ENCODE measurements around the gene RPN2. TPM values are rescaled to one million over a fixed set of nuclear protein-coding genes. Genes with fewer than 3 reads are reported as not detected.

RPN2 gene
- polyA plus RNA-seq, 1 experiment: 488 TPM

DNA sequence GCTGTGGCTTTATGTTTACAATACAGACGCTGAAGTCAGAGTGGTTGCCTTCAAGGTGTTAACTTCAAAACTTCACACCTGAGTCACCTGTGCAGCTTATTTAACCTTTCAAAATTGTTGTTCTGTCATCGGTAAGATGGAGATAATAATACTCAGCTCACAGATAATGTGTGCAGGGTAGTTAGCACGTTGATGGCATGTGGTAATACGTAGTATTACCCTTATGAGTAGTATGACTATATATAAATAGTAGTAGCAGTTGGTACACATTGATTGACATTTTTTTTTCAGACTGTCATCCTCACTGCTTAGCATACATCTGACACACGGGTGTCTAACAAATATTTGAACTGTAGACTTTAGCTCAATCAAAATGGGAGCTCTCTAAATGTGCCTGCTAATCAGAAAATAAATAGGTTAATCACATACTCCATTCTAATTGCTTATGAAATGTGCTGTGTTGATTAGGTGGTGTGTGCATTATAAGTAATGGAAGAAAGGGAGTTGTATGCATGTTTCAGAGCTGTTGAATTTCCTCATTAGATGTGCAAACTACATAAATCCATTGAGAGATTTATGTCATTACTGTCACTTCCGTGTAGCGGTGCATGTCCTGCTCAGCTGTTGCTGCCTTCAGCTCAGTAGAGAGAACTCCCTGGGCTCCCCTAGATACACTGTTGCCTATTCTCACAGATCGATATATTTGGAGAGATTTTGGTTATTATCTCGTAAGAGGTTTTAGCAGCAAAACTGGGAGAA is 11.4 kb downstream of the RPN2 start:
- TF ChIP-seq, protein P1, sequence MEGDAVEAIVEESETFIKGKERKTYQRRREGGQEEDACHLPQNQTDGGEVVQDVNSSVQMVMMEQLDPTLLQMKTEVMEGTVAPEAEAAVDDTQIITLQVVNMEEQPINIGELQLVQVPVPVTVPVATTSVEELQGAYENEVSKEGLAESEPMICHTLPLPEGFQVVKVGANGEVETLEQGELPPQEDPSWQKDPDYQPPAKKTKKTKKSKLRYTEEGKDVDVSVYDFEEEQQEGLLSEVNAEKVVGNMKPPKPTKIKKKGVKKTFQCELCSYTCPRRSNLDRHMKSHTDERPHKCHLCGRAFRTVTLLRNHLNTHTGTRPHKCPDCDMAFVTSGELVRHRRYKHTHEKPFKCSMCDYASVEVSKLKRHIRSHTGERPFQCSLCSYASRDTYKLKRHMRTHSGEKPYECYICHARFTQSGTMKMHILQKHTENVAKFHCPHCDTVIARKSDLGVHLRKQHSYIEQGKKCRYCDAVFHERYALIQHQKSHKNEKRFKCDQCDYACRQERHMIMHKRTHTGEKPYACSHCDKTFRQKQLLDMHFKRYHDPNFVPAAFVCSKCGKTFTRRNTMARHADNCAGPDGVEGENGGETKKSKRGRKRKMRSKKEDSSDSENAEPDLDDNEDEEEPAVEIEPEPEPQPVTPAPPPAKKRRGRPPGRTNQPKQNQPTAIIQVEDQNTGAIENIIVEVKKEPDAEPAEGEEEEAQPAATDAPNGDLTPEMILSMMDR (IDR thresholded peaks at IDR 0.05; ENCODE audit: low read depth, low read length): no peak
- ChIA-PET POLR2A (interaction anchor here (0.6 to 2.5 kb wide), 2 partner anchors 10 to 11 kb away, joined by 3 to 13 read pairs; partner anchors contain the start of genes MROH8 and RPN2), CTCF (interaction anchor here (0.8 to 4.3 kb wide), 8 partner anchors 8 to 344 kb away, joined by 3 to 53 read pairs (median 10); partner anchors contain the start of genes MROH8 and RPN2)

DNA sequence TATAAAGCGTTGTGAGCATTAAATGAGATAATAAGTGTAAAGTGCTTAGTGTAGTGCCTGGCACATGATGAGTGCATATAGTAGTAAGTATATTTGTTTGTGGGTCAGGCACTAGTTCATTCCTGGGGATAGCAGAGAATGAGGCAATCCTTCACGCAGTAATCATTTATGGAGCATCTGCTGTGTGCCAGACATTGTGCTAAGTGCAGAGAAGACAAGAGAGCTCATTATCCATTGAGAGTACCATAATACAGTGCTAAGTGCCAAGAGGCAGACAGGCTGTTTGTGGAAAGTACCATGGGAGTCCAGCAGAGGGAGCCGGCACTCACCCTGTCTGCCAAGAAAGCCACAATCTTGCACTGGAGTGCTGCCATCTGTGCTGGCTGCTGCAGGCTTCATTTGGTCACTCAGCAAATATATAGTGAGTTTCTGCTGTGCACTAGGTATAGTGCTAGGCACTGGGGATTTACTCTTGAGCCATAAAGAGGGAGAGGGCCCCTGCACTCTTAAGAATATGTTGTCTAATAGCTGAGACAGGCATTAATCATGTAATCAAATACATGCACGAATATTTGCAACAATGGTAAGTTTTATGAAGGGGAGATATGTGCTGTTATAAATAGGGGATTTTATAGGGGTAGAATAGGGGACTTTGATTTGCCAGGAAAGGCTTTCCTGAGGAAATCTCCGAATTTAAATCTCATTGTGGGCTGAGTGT is 13.2 kb downstream of the RPN2 start:
- TF ChIP-seq, protein P1 (IDR thresholded peaks at IDR 0.05; ENCODE audit: low read depth, low read length): peak; percentile 98
- POLR2A ChIA-PET: interaction anchor here (0.6 kb wide), 2 partner anchors 14 to 96 kb away, joined by 3 read pairs; partner anchors contain the start of gene RBL1

More for the DNA sequence above, 11.4 kb downstream of the RPN2 start:
- DNase-seq (ENCODE audit: low read depth, low spot score): no peak
- Histone ChIP-seq H3K4me3 (ENCODE audit: low read depth, low read length) (no peak overlapping the region), H3K27ac (ENCODE audit: low read depth, low read length) (no peak overlapping the region), H3K27me3 (ENCODE audit: control insufficient read depth, insufficient read depth, low read length) (no peaks in the 10 kb centered on the region), H3K9me3 (ENCODE audit: control insufficient read depth, insufficient read depth, low read length) (no peaks in the 10 kb centered on the region)

DNA sequence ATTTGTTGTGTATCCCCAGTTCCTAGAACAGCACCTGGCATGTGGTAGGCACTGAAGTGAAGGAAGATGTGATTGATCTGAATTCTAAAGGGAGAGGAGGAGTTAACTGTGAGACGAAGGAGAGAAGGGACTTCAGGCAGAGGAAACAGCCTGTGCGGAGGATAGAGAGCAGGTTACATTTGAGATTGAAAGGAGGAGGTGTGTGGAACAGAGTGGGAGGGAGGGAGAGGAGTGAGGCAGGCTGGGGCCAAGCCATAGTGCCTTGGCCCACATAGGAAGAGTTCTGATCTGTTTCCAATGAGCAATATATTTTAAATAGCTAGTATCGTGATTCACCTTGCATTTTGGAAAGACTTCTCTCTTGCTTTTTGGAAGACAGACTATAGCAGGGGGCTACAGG is 14.1 kb downstream of the RPN2 start:
- Histone ChIP-seq H3K27ac (ENCODE audit: low read depth, low read length) (no peak overlapping the region), H3K27me3 (ENCODE audit: control insufficient read depth, insufficient read depth, low read length) (no peaks in the 10 kb centered on the region), H3K4me3 (ENCODE audit: low read depth, low read length) (no peak overlapping the region), H3K9me3 (ENCODE audit: control insufficient read depth, insufficient read depth, low read length) (no peaks in the 10 kb centered on the region)
- TF ChIP-seq, protein P1 (IDR thresholded peaks at IDR 0.05; ENCODE audit: low read depth, low read length): no peak
- ChIA-PET CTCF (interaction anchor here (0.8 to 4.3 kb wide), 6 partner anchors 9 to 340 kb away, joined by 3 to 53 read pairs (median 4); no protein-coding TSS in a partner anchor), POLR2A (no interaction called here)
- no peak for DNase-seq (ENCODE audit: low read depth, low spot score)

More for the DNA sequence above, 13.2 kb downstream of the RPN2 start:
- Histone ChIP-seq H3K27ac (ENCODE audit: low read depth, low read length) (no peak overlapping the region), H3K9me3 (ENCODE audit: control insufficient read depth, insufficient read depth, low read length) (no peaks in the 10 kb centered on the region), H3K27me3 (ENCODE audit: control insufficient read depth, insufficient read depth, low read length) (no peaks in the 10 kb centered on the region), H3K4me3 (ENCODE audit: low read depth, low read length) (no peak overlapping the region)
- CTCF ChIA-PET: interaction anchor here (0.5 to 4.3 kb wide), 31 partner anchors 10 to 782 kb away, joined by 3 to 53 read pairs (median 4); partner anchors contain the start of genes MROH8 and RPN2
- peak; percentile 79 for DNase-seq (ENCODE audit: low read depth, low spot score)

DNA sequence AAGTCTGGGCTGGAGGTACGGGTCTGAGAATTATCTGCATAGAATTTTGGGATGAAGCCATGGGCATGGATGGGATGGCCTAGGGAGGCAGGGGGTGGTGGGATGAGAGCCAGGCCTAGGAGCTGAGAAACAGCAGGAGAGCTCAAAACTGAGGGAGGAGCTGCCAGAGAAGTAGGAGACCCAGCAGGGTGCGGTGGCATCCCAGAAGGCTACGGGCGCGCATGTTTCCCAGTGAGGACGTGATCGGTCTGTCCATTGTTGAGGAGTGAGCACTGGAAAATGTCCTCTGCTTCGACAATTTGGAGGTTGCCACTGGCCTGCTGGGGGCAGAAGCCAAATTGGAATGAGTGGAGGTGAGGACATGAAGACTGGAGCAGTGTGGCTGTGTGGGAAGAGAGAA is 14.7 kb downstream of the RPN2 start:
- no peak for DNase-seq (ENCODE audit: low read depth, low spot score)
- ChIA-PET POLR2A (no interaction called here), CTCF (interaction anchor here (0.8 to 4.3 kb wide), 5 partner anchors 8 to 340 kb away, joined by 4 to 53 read pairs (median 9); partner anchors contain the start of genes MROH8 and RPN2)
- H3K27me3 ChIP-seq (ENCODE audit: control insufficient read depth, insufficient read depth, low read length): no peaks in the 10 kb centered on the region
- no peak overlapping the region for H3K4me3 ChIP-seq (ENCODE audit: low read depth, low read length)
- no peaks in the 10 kb centered on the region for H3K9me3 ChIP-seq (ENCODE audit: control insufficient read depth, insufficient read depth, low read length)
- no peak overlapping the region for H3K27ac ChIP-seq (ENCODE audit: low read depth, low read length)
- TF ChIP-seq, protein P1 (IDR thresholded peaks at IDR 0.05; ENCODE audit: low read depth, low read length): no peak

Measured in AG04450 (cell line).